HepG2 (cell line): ENCODE measurements around the gene ELF1. TPM values are rescaled to one million over a fixed set of nuclear protein-coding genes. Genes with fewer than 3 reads are reported as not detected.

ENCODE experiments used
- FOXK1 ChIP-seq: sonication (generic); formaldehyde crosslinking; IDR thresholded peaks from 2 replicates; pipeline ENCODE4 v1.4.0; 2020; ENCODE audit warnings: low read depth, missing genetic modification reagents, borderline replicate concordance
- MAF1 ChIP-seq: sonication (generic); formaldehyde crosslinking; IDR thresholded peaks from 2 replicates; pipeline ENCODE4 v1.5.0; 2020; ENCODE audit warnings: missing genetic modification reagents, borderline replicate concordance
- MXD3 ChIP-seq: IDR thresholded peaks from 2 replicates; pipeline ENCODE4 v1.6.1; 2016; ENCODE audit warnings: mild to moderate bottlenecking, missing biosample characterization, missing genetic modification reagents
- NBN ChIP-seq: fragments of 450-650 bp; conservative IDR thresholded peaks from 2 replicates; pipeline ENCODE4 v1.6.1; 2017
- PITX1 ChIP-seq: sonication (generic); formaldehyde crosslinking; IDR thresholded peaks from 2 replicates; pipeline ENCODE4 v1.5.1; 2020; ENCODE audit warnings: mild to moderate bottlenecking, missing genetic modification reagents
- RNF219 ChIP-seq: sonication (generic); formaldehyde crosslinking; IDR thresholded peaks from 2 replicates; pipeline ENCODE4 v1.5.0; 2020; ENCODE audit warnings: mild to moderate bottlenecking, missing genetic modification reagents
- SNRNP70 ChIP-seq: fragments of 200-400 bp; formaldehyde crosslinking; IDR thresholded peaks from 2 replicates; pipeline ENCODE4 v1.6.1; 2017; ENCODE audit warnings: mild to moderate bottlenecking, low read depth, low read length, moderate library complexity
- SOX5 ChIP-seq: IDR thresholded peaks from 2 replicates; pipeline ENCODE4 v1.6.1; 2016; ENCODE audit warnings: borderline replicate concordance
- ZNF609 ChIP-seq: sonication (generic); formaldehyde crosslinking; IDR thresholded peaks from 2 replicates; pipeline ENCODE4 v1.4.0; 2020; ENCODE audit warnings: mild to moderate bottlenecking, missing genetic modification reagents, borderline replicate concordance
- ZNF749 ChIP-seq: sonication (generic); formaldehyde crosslinking; IDR thresholded peaks from 2 replicates; pipeline ENCODE4 v1.8.0; 2022; ENCODE audit warnings: mild to moderate bottlenecking, missing genetic modification reagents, moderate library complexity, borderline replicate concordance
- polyA plus RNA-seq, 8 experiments: library from polyadenylated mRNA; depleted of rRNA in 3 of 8; stranded (reverse) in 7 of 8; unstranded in 1 of 8; fragments of >200 nt; fragmentation: Illumina TruSeq in 4 of 8; extraction: Trizol in 4 of 8; gene quantifications; 2 replicates each; pipeline versions ENCODE4 v1.2.1 to v1.2.3, GENCODE V29; 2011 to 2016; ENCODE audit warnings: low read depth in 4 of 8, missing spikeins in 1 of 8, mixed read lengths in 1 of 8; ENCODE audit not compliant: insufficient read depth in 1 of 8
- total RNA-seq, 5 experiments: library from RNA; depleted of rRNA; stranded (reverse); fragments of >200 nt; fragmentation: Illumina TruSeq; extraction: Trizol; gene quantifications; 2 replicates each; pipeline ENCODE4 v1.2.3, GENCODE V29; 2016; ENCODE audit warnings: low read depth in 1 of 5
- TF ChIP-seq, protein P1 (sequence below), 2 experiments: sonication (generic) in 1 of 2; formaldehyde crosslinking in 1 of 2; IDR thresholded peaks; 2 replicates each; pipeline versions ENCODE4 v1.4.0 to v1.6.1; 2018 to 2020; ENCODE audit warnings: missing genetic modification reagents in 2 of 2, borderline replicate concordance in 1 of 2, low read depth in 1 of 2, mild to moderate bottlenecking in 1 of 2, missing biosample characterization in 1 of 2
- TF ChIP-seq, protein P2 (sequence below): sonication (generic); IDR thresholded peaks from 2 replicates; pipeline ENCODE4 v1.6.1; 2016; ENCODE audit warnings: low read depth, borderline replicate concordance
- TF ChIP-seq, protein P3 (sequence below): sonication (generic); formaldehyde crosslinking; IDR thresholded peaks from 2 replicates; pipeline ENCODE4 v1.4.0; 2020; ENCODE audit warnings: missing genetic modification reagents, borderline replicate concordance

The ELF1 gene
- total and polyA plus RNA-seq, 2 of the 13 experiments (the other 11 are each of a cell fraction or from before 2014, with no cell fraction given): 24.6 to 71.5 TPM

- TF ChIP-seq ZNF609 (CRISPR knock-in tag): peak; percentile 65
- TF ChIP-seq, protein P1, sequence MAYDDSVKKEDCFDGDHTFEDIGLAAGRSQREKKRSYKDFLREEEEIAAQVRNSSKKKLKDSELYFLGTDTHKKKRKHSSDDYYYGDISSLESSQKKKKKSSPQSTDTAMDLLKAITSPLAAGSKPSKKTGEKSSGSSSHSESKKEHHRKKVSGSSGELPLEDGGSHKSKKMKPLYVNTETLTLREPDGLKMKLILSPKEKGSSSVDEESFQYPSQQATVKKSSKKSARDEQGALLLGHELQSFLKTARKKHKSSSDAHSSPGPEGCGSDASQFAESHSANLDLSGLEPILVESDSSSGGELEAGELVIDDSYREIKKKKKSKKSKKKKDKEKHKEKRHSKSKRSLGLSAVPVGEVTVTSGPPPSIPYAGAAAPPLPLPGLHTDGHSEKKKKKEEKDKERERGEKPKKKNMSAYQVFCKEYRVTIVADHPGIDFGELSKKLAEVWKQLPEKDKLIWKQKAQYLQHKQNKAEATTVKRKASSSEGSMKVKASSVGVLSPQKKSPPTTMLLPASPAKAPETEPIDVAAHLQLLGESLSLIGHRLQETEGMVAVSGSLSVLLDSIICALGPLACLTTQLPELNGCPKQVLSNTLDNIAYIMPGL (CRISPR knock-in tag; IDR thresholded peaks at IDR 0.05; ENCODE audit: borderline replicate concordance in 1 of 2, low read depth in 1 of 2): peak; percentile 67 to 79; a peak in 2 of 4 replicates
- TF ChIP-seq NBN: no peak
- TF ChIP-seq, protein P2, sequence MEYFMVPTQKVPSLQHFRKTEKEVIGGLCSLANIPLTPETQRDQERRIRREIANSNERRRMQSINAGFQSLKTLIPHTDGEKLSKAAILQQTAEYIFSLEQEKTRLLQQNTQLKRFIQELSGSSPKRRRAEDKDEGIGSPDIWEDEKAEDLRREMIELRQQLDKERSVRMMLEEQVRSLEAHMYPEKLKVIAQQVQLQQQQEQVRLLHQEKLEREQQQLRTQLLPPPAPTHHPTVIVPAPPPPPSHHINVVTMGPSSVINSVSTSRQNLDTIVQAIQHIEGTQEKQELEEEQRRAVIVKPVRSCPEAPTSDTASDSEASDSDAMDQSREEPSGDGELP: peak; percentile 79
- no peak for TF ChIP-seq SNRNP70
- TF ChIP-seq MXD3 (CRISPR knock-in tag): peak; percentile 54; the same call in 1 of the 2 replicates
- TF ChIP-seq, protein P3, sequence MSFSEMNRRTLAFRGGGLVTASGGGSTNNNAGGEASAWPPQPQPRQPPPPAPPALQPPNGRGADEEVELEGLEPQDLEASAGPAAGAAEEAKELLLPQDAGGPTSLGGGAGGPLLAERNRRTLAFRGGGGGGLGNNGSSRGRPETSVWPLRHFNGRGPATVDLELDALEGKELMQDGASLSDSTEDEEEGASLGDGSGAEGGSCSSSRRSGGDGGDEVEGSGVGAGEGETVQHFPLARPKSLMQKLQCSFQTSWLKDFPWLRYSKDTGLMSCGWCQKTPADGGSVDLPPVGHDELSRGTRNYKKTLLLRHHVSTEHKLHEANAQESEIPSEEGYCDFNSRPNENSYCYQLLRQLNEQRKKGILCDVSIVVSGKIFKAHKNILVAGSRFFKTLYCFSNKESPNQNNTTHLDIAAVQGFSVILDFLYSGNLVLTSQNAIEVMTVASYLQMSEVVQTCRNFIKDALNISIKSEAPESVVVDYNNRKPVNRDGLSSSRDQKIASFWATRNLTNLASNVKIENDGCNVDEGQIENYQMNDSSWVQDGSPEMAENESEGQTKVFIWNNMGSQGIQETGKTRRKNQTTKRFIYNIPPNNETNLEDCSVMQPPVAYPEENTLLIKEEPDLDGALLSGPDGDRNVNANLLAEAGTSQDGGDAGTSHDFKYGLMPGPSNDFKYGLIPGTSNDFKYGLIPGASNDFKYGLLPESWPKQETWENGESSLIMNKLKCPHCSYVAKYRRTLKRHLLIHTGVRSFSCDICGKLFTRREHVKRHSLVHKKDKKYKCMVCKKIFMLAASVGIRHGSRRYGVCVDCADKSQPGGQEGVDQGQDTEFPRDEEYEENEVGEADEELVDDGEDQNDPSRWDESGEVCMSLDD: no peak
- no peak; the same call in 1 of the 2 replicates for TF ChIP-seq MAF1 (CRISPR knock-in tag)
- peak; percentile 58; the same call in 1 of the 2 replicates for TF ChIP-seq FOXK1
- TF ChIP-seq PITX1 (CRISPR knock-in tag): peak; percentile 3; the same call in 1 of the 2 replicates
- TF ChIP-seq ZNF749 (CRISPR knock-in tag): peak; percentile 47
- peak; percentile 15; the same call in 1 of the 2 replicates for TF ChIP-seq SOX5 (CRISPR knock-in tag)
- TF ChIP-seq RNF219 (CRISPR knock-in tag): peak; percentile 87; the same call in 1 of the 2 replicates
These were observed 42.2 kb upstream of the ELF1 start, which contains the start of gene WBP4 (continued) for GRCh38 chr13:41061075-41061913.
